Activated T-helper 1 cell treated with Interleukin-2 at 50 U/mL for 16 hours (primary cell): Measurements from ENCODE around the gene FAM131A.

Source experiments
- DNase-seq: peaks from one replicate; pipeline ENCODE4 v3.0.0-alpha.2; 2020; ENCODE audit warnings: low read depth

The FAM131A gene, protein sequence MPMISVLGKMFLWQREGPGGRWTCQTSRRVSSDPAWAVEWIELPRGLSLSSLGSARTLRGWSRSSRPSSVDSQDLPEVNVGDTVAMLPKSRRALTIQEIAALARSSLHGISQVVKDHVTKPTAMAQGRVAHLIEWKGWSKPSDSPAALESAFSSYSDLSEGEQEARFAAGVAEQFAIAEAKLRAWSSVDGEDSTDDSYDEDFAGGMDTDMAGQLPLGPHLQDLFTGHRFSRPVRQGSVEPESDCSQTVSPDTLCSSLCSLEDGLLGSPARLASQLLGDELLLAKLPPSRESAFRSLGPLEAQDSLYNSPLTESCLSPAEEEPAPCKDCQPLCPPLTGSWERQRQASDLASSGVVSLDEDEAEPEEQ

GRCh38 chr3:184337399-184337714 lies at the start of gene FAM131A:
Gene FAM131A, plus strand, starts transcription at chr3:184337600. Its CDS starts 31 bp downstream, at chr3:184337631.
- DNase-seq = no peak

DNA sequence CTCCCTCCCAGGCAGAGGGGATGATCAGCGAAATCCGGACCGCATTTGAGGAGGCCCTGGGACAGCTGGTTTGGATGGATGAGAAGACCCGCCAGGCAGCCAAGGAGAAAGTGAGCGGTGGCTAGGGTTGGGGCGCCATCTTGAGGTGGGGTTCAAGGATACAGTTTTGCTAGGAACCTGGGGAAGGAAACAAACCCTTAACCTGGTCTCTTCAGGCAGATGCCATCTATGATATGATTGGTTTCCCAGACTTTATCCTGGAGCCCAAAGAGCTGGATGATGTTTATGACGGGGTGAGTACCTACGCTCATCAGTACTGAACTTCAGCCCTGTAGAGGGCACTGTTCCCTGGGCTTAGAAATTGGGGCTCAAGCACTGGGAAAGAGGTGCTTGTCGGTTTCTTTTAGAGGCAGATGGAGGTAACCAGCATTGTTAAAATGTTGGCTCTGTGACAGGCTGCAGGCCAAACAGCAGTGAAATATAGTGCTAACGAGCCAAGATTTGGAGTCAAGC lies 47.9 kb upstream of the FAM131A start:
- DNase-seq = peak; percentile 44

- no peak for DNase-seq
Observed at GRCh38 chr3:184290331-184290730, 47.1 kb upstream of the FAM131A start.

- no peak for DNase-seq
Observed at GRCh38 chr3:184291044-184291737, 46.2 kb upstream of the FAM131A start.

GRCh38 chr3:184291738-184292445 lies 45.5 kb upstream of the FAM131A start:
- DNase-seq = no peak

- DNase-seq = no peak
Observed at GRCh38 chr3:184295771-184296170, 41.6 kb upstream of the FAM131A start.

GRCh38 chr3:184296616-184297015 lies 40.8 kb upstream of the FAM131A start:
- no peak for DNase-seq

DNA sequence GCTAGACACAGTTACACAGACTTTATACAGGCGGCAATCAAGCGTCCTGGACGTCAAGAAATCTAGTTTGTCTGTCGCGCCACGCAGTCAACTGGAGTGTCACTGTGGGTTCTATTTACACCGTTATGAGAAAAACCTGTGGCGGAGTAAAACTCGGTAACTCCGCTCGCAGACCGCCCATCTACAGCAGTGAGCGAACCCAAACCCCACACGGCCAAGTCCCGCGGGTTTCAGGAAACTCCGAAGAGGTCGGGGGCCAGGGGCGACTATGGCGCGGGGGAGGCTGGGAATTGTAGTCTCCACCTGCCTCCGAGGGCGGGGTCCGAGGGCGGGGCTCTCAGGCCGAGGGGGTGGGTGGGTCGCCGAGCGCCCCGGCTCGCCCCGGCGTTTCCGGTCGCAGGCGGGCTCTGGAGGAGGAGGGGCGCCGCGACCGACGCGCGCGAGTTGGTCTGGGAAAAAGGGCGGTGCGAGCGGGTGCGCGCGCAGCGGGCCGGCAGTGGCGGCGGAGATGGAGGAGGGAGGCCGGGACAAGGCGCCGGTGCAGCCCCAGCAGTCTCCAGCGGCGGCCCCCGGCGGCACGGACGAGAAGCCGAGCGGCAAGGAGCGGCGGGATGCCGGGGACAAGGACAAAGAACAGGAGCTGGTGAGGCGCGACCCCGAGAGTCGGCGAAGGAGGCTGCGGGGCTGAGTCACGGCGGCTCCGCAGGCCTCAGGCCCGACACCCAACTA lies 38.5 kb upstream of the FAM131A start, which contains the start of gene PSMD2:
Gene PSMD2, plus strand, starts transcription at position 483 of the 729 bp plus-strand sequence. Its CDS starts 26 bp downstream, at position 509.
- DNase-seq = peak; percentile 98

DNA sequence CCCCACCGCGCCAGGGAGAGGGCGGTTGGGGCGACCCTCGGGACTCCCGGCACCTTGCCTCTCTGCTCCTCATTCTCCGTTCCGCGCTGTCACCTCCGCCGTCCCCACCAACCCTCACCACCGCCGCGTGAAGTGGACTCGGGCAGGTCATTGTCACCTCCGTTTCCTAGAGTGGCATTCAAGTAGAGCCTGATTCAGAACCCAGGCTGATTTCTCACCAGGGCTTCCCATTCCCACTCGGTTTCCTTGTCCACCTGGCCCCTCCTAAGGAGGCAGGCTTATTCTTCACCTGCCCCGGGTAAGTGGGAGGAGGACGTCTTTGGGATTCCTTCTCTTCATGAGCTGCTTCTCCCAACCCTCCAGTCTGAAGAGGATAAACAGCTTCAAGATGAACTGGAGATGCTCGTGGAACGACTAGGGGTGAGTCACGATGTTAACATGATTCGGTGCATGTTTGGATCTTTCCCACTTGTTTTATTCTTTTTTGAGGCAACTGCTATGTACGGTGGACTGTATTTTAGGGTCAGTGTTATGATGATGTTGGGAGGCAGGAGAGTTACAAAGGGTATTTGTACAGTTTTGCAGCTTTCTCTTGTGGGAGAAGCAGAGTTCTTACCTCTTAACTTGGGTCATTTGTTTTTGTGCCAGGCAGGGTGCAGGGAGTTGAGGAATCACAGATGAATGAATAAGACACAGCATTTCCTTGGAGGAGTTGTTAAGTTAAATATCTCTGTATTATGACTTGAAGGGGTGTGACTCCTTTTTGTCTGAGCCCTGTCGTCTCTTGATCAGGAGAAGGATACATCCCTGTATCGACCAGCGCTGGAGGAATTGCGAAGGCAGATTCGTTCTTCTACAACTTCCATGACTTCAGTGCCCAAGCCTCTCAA lies 37.7 kb upstream of the FAM131A start:
- DNase-seq = no peak

DNA sequence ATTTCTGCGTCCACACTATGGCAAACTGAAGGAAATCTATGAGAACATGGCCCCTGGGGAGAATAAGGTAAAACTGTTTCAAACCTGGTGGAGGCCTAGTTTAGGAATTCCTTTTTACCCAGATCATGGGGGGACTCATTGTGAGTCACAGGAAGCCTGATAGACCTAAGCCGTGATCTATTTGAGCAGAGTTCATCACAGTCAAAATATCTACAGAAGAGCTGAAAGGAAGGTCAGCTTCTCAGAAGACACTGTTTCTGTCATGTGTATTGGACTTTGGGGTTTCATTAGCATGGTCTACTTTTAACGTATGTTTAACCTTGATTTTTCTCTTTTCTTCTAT lies 37.1 kb upstream of the FAM131A start:
- no peak for DNase-seq

GRCh38 chr3:184305577-184305976 lies 31.8 kb upstream of the FAM131A start:
- no peak for DNase-seq

GRCh38 chr3:184306341-184306972 lies 30.9 kb upstream of the FAM131A start:
- DNase-seq = no peak

DNA sequence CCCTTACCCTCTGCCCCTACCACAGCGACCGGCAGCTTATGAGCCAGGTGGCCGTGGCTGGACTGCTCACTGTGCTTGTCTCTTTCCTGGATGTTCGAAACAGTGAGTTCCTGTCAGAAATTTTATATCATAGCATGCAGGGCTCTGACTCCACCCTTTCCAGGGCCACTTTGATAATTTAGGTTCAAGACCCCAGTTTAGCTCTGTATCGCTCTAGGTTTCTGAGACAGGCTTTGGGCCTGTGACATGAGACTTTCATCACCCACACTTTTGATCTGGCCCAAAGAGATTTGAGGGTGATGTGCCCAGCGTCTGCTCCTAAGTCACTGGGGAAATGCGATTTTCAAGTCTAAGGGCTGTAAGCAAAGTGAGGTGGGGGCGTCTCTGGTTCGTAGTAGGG lies 29.5 kb upstream of the FAM131A start:
- no peak for DNase-seq

DNA sequence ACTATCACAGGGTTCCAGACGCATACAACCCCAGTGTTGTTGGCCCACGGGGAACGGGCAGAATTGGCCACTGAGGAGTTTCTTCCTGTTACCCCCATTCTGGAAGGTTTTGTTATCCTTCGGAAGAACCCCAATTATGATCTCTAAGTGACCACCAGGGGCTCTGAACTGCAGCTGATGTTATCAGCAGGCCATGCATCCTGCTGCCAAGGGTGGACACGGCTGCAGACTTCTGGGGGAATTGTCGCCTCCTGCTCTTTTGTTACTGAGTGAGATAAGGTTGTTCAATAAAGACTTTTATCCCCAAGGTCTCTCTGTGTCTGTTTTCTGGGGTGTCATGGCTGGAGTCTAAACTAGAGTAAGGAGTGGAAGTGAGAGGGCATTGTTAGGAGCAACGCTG lies 28.7 kb upstream of the FAM131A start:
- no peak for DNase-seq

- DNase-seq = no peak
Observed at GRCh38 chr3:184311633-184312032, 25.8 kb upstream of the FAM131A start.

DNA sequence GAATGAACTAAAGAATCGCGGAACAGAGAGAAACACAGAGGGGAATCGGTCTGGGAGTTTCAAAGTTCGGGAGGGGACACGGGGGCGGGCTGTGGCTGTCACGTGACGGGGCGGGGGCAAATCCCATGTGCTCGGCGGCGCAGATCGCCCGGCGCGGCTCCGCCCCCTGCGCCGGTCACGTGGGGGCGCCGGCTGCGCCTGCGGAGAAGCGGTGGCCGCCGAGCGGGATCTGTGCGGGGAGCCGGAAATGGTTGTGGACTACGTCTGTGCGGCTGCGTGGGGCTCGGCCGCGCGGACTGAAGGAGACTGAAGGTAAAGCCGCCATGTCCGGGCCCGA lies 23.1 kb upstream of the FAM131A start, which contains the start of gene EIF4G1:
Gene EIF4G1, plus strand, starts transcription at position 244 of the 337 bp plus-strand sequence. CDS start 1,191 bp downstream, outside the sequence.
- DNase-seq = peak; percentile 90

DNA sequence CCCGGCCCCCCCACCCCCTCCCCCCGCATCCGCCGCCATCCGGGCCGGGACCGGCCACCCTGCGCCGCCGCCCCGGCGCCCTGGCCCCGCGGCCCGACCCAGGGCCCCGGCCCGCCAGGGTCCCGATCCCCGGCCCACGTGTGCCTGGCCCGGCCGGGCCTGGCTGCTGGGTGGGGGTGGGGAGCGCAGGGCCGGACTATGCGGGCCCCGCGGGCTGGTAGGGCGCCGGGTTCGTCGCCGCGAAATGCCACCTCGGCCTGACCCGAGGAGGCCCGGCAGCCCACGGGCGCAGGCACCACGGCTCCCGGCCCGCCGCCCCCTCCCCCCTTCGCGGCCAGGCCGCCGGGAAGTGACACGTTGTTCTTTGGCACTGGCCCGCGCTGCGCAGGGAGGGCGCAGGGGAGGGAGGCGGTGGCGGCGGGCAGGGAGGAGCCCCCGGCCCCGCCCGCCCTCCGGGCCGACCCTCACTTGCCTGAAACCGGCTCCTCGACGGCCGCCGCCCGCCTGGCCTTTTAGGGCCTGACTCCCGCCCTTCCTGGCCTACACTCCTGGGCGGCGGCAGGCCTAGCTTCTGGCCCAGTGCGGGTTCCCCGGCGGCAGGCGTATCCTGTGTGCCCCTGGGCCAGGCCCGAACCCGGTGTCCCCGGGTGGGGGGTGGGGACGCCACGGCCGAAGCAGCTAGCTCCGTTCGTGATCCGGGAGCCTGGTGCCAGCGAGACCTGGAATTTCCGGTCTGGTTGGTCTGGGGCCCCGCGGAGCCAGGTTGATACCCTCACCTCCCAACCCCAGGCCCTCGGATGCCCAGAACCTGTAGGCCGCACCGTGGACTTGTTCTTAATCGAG lies 22.5 kb upstream of the FAM131A start:
- DNase-seq = peak; percentile 60

- DNase-seq = no peak
Observed at GRCh38 chr3:184315543-184315867, 21.9 kb upstream of the FAM131A start.

DNA sequence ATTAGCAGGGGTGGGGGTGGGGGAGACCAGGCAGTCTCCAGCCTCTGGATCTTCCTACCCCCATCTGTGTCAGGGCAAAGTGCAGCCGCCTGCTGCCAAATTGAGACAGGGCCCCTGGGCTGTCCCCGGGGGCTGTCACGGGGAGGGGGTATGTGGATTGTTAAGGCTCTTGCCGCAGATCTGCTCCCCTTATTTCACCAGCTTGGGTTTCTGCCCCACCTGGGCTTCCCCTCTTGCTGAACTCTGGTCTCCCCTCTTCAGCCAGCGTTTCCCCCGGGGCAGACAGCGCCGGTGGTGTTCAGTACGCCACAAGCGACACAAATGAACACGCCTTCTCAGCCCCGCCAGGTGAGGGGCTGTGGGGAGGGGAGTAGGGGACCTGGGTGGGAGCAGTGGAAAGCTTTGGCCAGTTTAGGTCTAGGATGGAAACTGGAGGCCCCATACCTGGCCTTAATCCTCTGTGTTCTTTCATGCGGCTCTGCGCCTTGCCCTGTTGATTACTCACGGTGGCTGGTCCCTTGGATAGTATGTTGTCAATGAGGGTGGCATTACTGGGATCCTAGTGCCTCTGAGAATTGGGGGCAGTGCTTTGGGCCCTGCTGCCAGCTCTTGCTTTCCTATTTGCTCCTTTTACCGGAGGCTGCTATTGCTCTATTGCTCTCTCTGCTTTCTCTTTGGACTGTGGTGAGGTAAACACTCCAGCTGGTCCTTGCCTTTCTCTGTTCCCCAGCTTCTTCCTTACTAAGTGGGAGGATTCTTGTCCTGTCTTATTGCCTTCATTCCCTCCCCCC lies 21.3 kb upstream of the FAM131A start:
- DNase-seq = no peak
